ENCODE measurements around the gene OSER1. TPM values are rescaled to one million over a fixed set of nuclear protein-coding genes. Genes with fewer than 3 reads are reported as not detected.
A peak's percentile ranks its signal among the peaks of the same experiment; 100 is the strongest.

OSER1 gene
- polyA plus RNA-seq, 1 of the 3 experiments (the other 2 are of a cell fraction) = 22.3 TPM

GRCh38 chr20:44159125-44159524 lies 51.4 kb downstream of the OSER1 start (continued):
- no peak for TF ChIP-seq GATA2 (CRISPR knock-in tag; IDR thresholded peaks at IDR 0.05)
- TF ChIP-seq TCF12 (IDR thresholded peaks at IDR 0.05) = no peak
- TF ChIP-seq MEF2A (IDR thresholded peaks at IDR 0.05; ENCODE audit: borderline replicate concordance, low read depth) = no peak
- no peak for TF ChIP-seq IRF3 (IDR thresholded peaks at IDR 0.05; ENCODE audit: low read depth, low read length)
- TF ChIP-seq CTCF (IDR thresholded peaks at IDR 0.05) = no peak
- no peak for TF ChIP-seq POLR2AphosphoS5 (IDR thresholded peaks at IDR 0.05; ENCODE audit: low read depth, low read length)
- TF ChIP-seq EZH2phosphoT487 (IDR thresholded peaks at IDR 0.05; ENCODE audit: borderline replicate concordance, low read depth) = no peak
- no peak for TF ChIP-seq FOXJ3 (CRISPR knock-in tag; IDR thresholded peaks at IDR 0.05)
- no peak for TF ChIP-seq GABPA (IDR thresholded peaks at IDR 0.05; ENCODE audit: low read depth)

- no peaks in the 10 kb centered on the region for H3K9me2 ChIP-seq
- H3F3A ChIP-seq (replicated peaks; ENCODE audit: insufficient read depth) = no peaks in the 10 kb centered on the region
- TF ChIP-seq USF1 (IDR thresholded peaks at IDR 0.05; ENCODE audit: borderline replicate concordance, low read depth) (no peak), GABPA (IDR thresholded peaks at IDR 0.05; ENCODE audit: low read depth) (no peak), REST (IDR thresholded peaks at IDR 0.05; ENCODE audit: low read depth, low read length) (peak; percentile 18; the same call in 1 of the 2 replicates), GATA2 (CRISPR knock-in tag; IDR thresholded peaks at IDR 0.05) (no peak)
- no peaks in the 10 kb centered on the region for H3K4me1 ChIP-seq (ENCODE audit: control insufficient read depth in 1 of 2, insufficient read depth in 2 of 2, low read depth in 1 of 2, low read length in 1 of 2)
- DNase-seq = no peak
- H3K36me3 ChIP-seq (replicated peaks in 1 of 2; ENCODE audit: control insufficient read depth in 1 of 2, insufficient read depth in 2 of 2, low read length in 1 of 2) = no peaks in the 10 kb centered on the region
- no peak overlapping the region for H3K9ac ChIP-seq
- no peak overlapping the region for H3K4me3 ChIP-seq (ENCODE audit: low read depth in 2 of 2, low read length in 1 of 2)
- CTCF ChIA-PET = interaction anchor here (0.6 kb wide), 2 partner anchors 56 to 509 kb away, joined by 4 read pairs; no protein-coding TSS in a partner anchor
- WGBS (ENCODE audit: low lambda C conversion rate) = 93% methylated on average over 5 of the region's 5 CpGs
- POLR2A ChIA-PET = no interaction called here
- no peak overlapping the region for H2AFZ ChIP-seq (ENCODE audit: low read depth)
- no peaks in the 10 kb centered on the region for H3K9me3 ChIP-seq
- no peaks in the 10 kb centered on the region for H3K79me2 ChIP-seq (ENCODE audit: insufficient read depth)
- H4K20me1 ChIP-seq (ENCODE audit: insufficient read depth) = no peaks in the 10 kb centered on the region
- H3K27me3 ChIP-seq (ENCODE audit: insufficient read depth) = no peaks in the 10 kb centered on the region
- no peak overlapping the region for H3K27ac ChIP-seq (ENCODE audit: low read depth in 2 of 2, low read length in 1 of 2)
- no peak overlapping the region for H3K4me2 ChIP-seq
Observed at GRCh38 chr20:44157061-44157460, 53.5 kb downstream of the OSER1 start.

All from SK-N-SH (cell line).